Pancreas (tissue), 10 donors: Measurements from ENCODE around the gene FAM221B. TPM values are rescaled to one million over a fixed set of nuclear protein-coding genes. Genes with fewer than 3 reads are reported as not detected.
A peak's percentile ranks its signal among the peaks of the same experiment; 100 is the strongest.

Experiments used
- ATAC-seq, 4 donors: fragments of 200-7000 bp; cut with Tn5 transposase; one replicate each; pipeline versions ENCODE4 v1.8.0 to v1.9.1; 2020; ENCODE audit warnings: mild to moderate bottlenecking in 4 of 4, moderate library complexity in 4 of 4
- DNase-seq, 6 donors: peaks; one replicate each; pipeline ENCODE4 v3.0.0-alpha.2; 2020
- FAIRE-seq: peaks from 2 replicates; lab custom pipeline; 2012; peaks lifted over from hg19 to GRCh38; lab: Jason Lieb, UNC
- H3K27ac ChIP-seq, 4 donors: fragments of 200-600 bp; sonication (generic); 1 replicate in 3 of 4; 2 replicates in 1 of 4; pipeline versions ENCODE4 v1.5.0 to v1.8.0; 2020
- H3K27me3 ChIP-seq, 4 donors: fragments of 200-600 bp; one replicate each; pipeline ENCODE4 v1.8.0; 2021
- H3K36me3 ChIP-seq, 3 donors: fragments of 200-600 bp; sonication (generic) in 1 of 3; one replicate each; pipeline versions ENCODE4 v1.5.0 to v1.8.0; 2020 to 2021
- H3K4me1 ChIP-seq, 3 donors: fragments of 200-600 bp; one replicate each; pipeline ENCODE4 v1.8.0; 2021
- H3K4me3 ChIP-seq, 4 donors: fragments of 200-600 bp; sonication (generic) in 2 of 4; one replicate each; pipeline versions ENCODE4 v1.5.0 to v1.8.0; 2020 to 2021
- H3K9me3 ChIP-seq, 4 donors: fragments of 200-600 bp; one replicate each; pipeline ENCODE4 v1.8.0; 2021
- WGBS, 2 donors: extraction: QIAGEN DNeasy Blood & Tissue Kit; methylation state at CpG; one replicate each; pipeline ENCODE4 v1.1.7; 2013; 5-methylcytosine and 5-hydroxymethylcytosine counted together
- intact Hi-C, 3 donors: fragments of 100-400 bp; cut with DNase I; formaldehyde crosslinking; loops; one replicate each; pipeline versions ENCODE4 v1.11.1 to v1.14.2; 2022
- polyA plus RNA-seq, 2 donors: library from polyadenylated mRNA; stranded (reverse); fragments of 200-250 nt; gene quantifications; one replicate each; pipeline ENCODE4 v1.2.3, GENCODE V29; 2013
- total RNA-seq, 6 donors: library from RNA; stranded (reverse); fragmentation: NEBNext Ultra II Directional in 4 of 6; extraction: Animal tissue kit (Norgen Biotek cat#: 25700) in 4 of 6; gene quantifications; one replicate each; pipeline versions ENCODE4 v1.2.1 to v1.2.4, GENCODE V29; 2021 to 2023
- TF ChIP-seq, protein P1 (sequence below), 4 donors: fragments of 200-600 bp; sonication (generic) in 3 of 4; IDR thresholded peaks; one replicate each; pipeline versions ENCODE4 v1.5.0 to v1.8.0; 2021; ENCODE audit warnings: antibody characterized with exemption in 4 of 4
- donor health status: healthy with polysubstance abuse.
- donor health status: DM: no; HTN: no; CAD: no; lungs with moderate emphysema.
- donor health status: DM: no; HTN: no; CAD: no.
- donor health status: control.
- donor health status: control.
- donor health status: Bipolar disorder and iron deficiency.
- donor health status: DM: yes; HTN: yes; CAD: no.
- donor health status: DM: no; HTN: no; CAD: no.
- donor health status: DM: no; HTN: no; CAD: no.
- donor health status: DM: yes; HTN: yes; CAD: no.

The FAM221B gene
- total and polyA plus RNA-seq, 8 donors: 0.11 TPM; not detected in 7

DNA sequence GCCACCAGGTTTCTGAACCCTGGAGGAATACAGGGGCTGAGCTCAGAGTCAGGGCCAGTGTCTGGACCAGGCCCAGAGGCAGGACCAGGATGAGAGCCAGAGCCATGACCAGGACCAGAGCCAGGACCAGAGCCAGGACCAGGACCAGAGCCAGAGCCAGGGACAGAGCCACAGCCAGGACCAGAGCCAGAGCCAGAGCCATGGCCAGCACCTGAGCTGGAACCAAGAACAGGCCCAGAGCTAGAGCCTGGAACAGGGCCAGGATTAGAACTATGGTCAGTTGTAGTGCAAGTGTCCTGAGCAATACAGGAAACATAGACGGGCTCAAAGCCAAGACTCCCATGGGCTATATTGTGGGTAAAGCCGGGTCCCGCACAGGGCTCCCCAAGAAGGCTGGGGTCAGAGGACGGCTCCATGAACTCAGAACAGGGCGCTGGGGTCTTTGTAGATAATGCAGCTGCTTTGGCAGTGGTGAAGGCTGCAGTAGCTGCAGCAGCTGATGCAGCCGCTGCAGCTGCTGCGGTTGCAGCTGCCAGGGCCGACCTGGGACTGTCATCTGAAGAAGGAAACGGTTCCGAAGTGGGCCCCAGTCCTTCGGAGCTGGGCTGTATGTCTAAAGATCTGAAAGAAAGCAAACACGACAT lies 17.0 kb downstream of the FAM221B start:
- TF ChIP-seq, protein P1, sequence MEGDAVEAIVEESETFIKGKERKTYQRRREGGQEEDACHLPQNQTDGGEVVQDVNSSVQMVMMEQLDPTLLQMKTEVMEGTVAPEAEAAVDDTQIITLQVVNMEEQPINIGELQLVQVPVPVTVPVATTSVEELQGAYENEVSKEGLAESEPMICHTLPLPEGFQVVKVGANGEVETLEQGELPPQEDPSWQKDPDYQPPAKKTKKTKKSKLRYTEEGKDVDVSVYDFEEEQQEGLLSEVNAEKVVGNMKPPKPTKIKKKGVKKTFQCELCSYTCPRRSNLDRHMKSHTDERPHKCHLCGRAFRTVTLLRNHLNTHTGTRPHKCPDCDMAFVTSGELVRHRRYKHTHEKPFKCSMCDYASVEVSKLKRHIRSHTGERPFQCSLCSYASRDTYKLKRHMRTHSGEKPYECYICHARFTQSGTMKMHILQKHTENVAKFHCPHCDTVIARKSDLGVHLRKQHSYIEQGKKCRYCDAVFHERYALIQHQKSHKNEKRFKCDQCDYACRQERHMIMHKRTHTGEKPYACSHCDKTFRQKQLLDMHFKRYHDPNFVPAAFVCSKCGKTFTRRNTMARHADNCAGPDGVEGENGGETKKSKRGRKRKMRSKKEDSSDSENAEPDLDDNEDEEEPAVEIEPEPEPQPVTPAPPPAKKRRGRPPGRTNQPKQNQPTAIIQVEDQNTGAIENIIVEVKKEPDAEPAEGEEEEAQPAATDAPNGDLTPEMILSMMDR (IDR thresholded peaks at IDR 0.05): no peak
- no peak for FAIRE-seq
- Histone ChIP-seq H3K4me1 (peaks cover 0 to 20% (median 9%) of the 10 kb centered on the region in 3 donors), H3K4me3 (peak overlapping the region; percentile 13 to 43 (median 36)), H3K9me3 (no peaks in the 10 kb centered on the region), H3K36me3 (peaks cover 0 to 3% (median 0%) of the 10 kb centered on the region in 3 donors), H3K27ac (peak overlapping the region in 3 of 4 donors; percentile 11 to 71 (median 29)), H3K27me3 (no peaks in the 10 kb centered on the region)
- peak in 5 of 6 donors; percentile 47 to 84 (median 63) for DNase-seq
- WGBS, 2 donors: 12 to 14% methylated on average over 12 of the region's 12 CpGs
- ATAC-seq: peak in 1 of 4 donors; percentile 2
- intact Hi-C loops: loop anchor here in 1 of 3 donors (10.0 kb wide), 1 partner anchor 57 kb away; the partner anchor contains the start of gene MSMP

GRCh38 chr9:35810122-35810521 lies 18.4 kb downstream of the FAM221B start:
- WGBS, 2 donors: 88 to 96% methylated on average over 7 of the region's 7 CpGs
- ATAC-seq (no peak), DNase-seq (no peak), FAIRE-seq (no peak)
- intact Hi-C loops: loop anchor here in 1 of 3 donors (10.0 kb wide), 1 partner anchor 55 kb away; the partner anchor contains the start of gene MSMP
- Histone ChIP-seq H3K9me3 (no peaks in the 10 kb centered on the region), H3K27ac (no peak overlapping the region), H3K4me3 (no peak overlapping the region), H3K27me3 (no peaks in the 10 kb centered on the region), H3K4me1 (peaks cover 0 to 20% (median 9%) of the 10 kb centered on the region in 3 donors), H3K36me3 (peaks cover 0 to 12% (median 0%) of the 10 kb centered on the region in 3 donors)
- TF ChIP-seq, protein P1 (IDR thresholded peaks at IDR 0.05): no peak

GRCh38 chr9:35808433-35808832 lies 20.1 kb downstream of the FAM221B start:
- FAIRE-seq: no peak
- ATAC-seq: no peak
- TF ChIP-seq, protein P1 (IDR thresholded peaks at IDR 0.05): no peak
- WGBS, 2 donors: 89 to 91% methylated on average over 9 of the region's 9 CpGs
- H3K4me1 ChIP-seq: peaks cover 0 to 11% (median 1%) of the 10 kb centered on the region in 3 donors
- no peak overlapping the region for H3K4me3 ChIP-seq
- H3K9me3 ChIP-seq: no peaks in the 10 kb centered on the region
- intact Hi-C loops: no loop called here
- peaks cover 0 to 12% (median 0%) of the 10 kb centered on the region in 3 donors for H3K36me3 ChIP-seq
- no peak for DNase-seq
- H3K27me3 ChIP-seq: no peaks in the 10 kb centered on the region
- H3K27ac ChIP-seq: no peak overlapping the region

DNA sequence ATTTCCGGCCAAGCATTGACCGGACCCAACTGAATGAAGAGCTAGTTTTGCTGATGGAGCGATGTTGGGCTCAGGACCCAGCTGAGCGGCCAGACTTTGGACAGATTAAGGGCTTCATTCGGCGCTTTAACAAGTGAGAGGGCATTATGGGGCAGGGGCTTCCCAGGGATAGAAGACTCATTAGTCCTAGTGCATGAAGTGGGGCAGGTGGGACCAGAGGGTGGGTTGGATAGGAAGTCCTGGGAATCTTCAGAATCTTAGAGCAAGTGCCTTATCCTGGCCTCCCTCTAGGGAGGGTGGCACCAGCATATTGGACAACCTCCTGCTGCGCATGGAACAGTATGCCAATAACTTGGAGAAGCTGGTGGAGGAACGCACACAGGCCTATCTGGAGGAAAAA lies 22.4 kb downstream of the FAM221B start:
- 93 to 98% methylated on average over 8 of the region's 8 CpGs for WGBS, 2 donors
- no peak for ATAC-seq
- TF ChIP-seq, protein P1 (IDR thresholded peaks at IDR 0.05): no peak
- intact Hi-C loops: no loop called here
- Histone ChIP-seq H3K9me3 (no peaks in the 10 kb centered on the region), H3K27me3 (no peaks in the 10 kb centered on the region), H3K36me3 (peaks cover 0 to 12% (median 0%) of the 10 kb centered on the region in 3 donors), H3K27ac (no peak overlapping the region), H3K4me1 (no peaks in the 10 kb centered on the region), H3K4me3 (no peak overlapping the region)
- peak in 1 of 6 donors; percentile 1 for DNase-seq
- no peak for FAIRE-seq
